ENCODE measurements around the gene KNOP1. TPM values are rescaled to one million over a fixed set of nuclear protein-coding genes. Genes with fewer than 3 reads are reported as not detected.

Gene KNOP1, protein sequence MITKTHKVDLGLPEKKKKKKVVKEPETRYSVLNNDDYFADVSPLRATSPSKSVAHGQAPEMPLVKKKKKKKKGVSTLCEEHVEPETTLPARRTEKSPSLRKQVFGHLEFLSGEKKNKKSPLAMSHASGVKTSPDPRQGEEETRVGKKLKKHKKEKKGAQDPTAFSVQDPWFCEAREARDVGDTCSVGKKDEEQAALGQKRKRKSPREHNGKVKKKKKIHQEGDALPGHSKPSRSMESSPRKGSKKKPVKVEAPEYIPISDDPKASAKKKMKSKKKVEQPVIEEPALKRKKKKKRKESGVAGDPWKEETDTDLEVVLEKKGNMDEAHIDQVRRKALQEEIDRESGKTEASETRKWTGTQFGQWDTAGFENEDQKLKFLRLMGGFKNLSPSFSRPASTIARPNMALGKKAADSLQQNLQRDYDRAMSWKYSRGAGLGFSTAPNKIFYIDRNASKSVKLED
- total RNA-seq (2014; rRNA removed; shearing (Covaris generic)) = 17.0 and 19.2 TPM in 2 replicates

DNA sequence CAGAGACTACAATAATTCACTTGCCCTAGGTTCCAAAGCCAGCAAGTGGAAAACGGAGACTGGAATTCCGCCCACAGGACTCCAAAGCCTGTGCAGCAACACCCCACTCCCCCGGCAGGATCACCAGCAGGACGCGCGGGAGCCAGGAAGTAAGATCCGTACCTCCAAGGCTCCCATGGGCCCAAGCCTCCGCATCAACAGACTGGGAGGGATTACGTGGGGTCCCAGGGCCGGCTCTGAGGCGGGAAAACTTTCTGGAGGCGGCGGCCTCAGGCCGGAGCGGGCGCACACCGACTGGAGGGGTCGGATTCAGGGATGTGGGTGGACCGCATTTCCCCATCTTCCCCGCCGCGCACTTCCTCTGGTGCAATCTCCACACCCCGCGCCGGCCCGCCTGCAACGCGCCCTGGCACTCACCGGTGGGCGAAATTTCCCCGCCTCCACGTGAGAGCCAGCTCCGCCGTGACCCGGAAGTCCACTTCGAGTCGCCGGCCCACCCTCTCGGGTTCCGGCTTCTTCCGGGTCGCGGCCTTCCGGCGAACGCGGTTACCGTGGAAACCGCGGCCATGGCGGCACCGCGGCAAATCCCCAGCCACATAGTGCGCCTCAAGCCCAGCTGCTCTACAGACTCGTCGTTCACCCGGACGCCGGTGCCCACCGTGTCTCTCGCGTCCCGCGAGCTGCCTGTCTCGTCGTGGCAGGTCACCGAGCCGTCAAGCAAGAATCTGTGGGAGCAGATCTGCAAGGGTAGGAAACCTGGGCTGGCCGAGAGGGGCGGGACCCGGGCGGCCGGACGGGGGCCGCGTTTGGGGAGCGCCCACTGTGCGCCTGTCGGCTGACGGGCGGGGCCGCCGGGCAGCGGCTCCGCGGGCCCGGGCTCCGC, at the start of gene KNOP1, which contains the start of gene IQCK:
Gene KNOP1 (minus strand): TSS at position 487 of the 883 bp plus-strand sequence. CDS start 3,192 bp downstream, outside the sequence.
Gene IQCK (plus strand): TSS at position 531 of the 883 bp plus-strand sequence. CDS start 36 bp downstream, at position 567.
- peak; percentile 83 for DNase-seq (ENCODE audit: low spot score)

DNA sequence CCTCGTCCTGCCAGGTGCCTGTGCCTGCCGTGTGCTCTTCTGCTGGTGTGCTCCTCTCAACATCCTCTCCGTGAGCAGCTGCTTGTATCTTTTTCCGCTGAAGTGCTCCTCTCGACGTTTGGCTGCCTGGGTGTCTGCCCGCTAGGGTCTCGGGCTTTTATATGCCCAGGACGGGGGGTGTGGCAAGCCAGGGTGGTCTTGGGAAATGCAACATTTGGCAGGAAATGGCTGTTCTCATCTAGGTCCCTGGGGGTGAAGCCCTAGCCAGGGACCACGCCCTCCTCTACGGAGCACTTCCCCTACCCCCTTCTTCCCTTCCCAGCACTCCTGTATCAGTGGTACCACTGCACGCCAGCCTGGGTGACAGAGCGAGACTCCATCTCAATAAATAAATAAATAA, 49.5 kb upstream of the KNOP1 start:
- no peak for DNase-seq (ENCODE audit: low spot score)

DNA sequence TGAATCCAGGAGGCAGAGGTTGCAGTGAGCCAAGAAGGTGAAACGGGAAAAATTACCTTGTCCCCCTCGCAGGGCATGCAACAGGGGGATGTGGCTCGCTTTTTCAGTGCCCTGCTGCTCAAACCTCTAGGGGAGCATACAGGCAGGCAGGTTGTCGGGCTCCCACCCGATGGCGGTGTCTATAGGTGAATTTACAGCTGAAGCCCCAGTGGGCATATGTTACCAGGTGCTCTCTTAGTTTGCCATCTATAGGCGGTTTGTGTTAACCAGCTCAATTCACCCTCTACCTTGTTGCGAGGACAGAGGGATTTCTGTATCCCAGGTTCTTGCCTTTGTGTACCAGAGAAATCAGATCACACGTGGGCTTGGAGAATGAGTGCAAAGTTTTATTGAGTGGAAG, 49.0 kb upstream of the KNOP1 start:
- no peak for DNase-seq (ENCODE audit: low spot score)

DNA sequence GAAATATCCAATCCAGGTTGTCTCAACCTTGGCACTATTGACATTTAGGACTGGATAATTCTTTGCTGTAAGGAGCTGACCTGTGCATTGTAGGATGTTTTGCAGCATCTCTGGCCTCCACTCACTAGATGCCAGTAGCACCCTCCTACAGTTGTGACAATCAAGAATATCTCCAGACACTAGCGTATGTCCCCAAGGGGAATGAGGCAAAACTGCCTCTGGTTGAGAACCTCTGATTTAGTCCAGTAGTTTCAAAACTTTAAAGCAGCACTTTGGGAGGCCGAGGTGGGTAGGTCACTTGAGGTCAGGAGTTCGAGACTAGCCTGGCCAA, 48.5 kb upstream of the KNOP1 start:
- no peak for DNase-seq (ENCODE audit: low spot score)

DNA sequence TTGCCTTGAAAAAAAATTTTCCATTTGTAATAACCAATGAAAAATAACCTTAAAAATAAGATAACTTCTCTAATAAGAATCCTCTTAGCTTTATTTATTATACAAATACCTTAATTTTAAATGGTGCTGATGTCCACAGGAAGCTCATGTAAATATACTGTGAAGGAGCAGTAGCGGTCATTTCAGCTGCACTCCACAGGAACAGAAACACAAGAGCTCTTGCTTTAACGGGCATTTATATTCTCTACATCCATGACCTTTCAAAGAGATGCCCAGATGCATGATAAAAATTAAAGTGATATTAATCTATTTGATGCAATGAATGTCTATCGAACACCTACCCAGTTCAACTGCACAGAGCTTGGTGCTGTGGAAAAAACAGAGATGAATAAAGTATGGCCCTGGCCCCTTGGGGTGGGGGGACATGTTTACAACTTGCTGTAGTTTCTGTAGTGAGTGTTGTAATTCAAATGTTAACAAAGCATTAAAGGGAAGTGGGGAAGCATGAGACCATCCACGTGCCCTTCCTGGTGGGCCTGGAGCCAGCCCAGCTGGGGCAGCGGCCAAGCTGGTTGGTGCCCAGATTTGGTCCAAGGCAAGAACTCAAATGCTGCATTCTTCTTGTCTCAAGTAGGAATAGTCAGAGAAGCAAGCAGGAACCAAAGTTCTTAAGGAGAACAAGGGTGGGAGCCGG, 48.0 kb upstream of the KNOP1 start:
- DNase-seq (ENCODE audit: low spot score) = no peak

DNA sequence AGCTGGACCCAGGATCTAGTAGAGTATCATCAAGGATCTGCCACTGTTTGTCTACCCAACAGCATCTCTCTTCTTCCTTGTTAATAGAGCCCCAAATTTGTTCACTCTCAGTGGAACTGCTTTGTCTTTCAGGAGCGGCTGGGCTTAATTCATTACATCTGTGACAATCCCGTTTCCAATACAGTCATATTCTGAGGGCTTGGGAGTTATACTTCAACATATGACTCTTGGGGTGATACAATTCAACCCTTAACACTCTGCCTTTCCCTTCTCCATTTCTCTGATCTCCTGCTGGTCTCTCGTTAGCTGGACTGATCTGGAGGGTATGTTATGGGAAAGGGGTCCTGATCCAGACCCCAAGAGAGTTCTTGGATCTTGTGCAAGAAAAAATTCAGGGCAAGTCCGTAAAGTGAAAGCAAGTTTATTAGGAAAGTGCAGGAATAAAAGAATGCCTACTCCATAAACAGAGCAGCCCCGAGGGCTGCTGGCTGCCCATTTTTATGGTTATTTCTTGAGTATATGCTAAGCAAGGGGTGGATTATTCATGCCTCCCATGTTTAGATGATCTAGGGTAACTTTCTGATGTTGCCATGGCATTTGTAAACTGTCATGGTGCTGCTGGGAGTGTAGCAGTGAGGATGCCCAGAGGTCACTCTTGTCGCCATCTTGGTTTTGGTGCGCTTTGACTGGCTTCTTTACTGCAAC, 42.5 kb upstream of the KNOP1 start:
- DNase-seq (ENCODE audit: low spot score) = no peak

DNA sequence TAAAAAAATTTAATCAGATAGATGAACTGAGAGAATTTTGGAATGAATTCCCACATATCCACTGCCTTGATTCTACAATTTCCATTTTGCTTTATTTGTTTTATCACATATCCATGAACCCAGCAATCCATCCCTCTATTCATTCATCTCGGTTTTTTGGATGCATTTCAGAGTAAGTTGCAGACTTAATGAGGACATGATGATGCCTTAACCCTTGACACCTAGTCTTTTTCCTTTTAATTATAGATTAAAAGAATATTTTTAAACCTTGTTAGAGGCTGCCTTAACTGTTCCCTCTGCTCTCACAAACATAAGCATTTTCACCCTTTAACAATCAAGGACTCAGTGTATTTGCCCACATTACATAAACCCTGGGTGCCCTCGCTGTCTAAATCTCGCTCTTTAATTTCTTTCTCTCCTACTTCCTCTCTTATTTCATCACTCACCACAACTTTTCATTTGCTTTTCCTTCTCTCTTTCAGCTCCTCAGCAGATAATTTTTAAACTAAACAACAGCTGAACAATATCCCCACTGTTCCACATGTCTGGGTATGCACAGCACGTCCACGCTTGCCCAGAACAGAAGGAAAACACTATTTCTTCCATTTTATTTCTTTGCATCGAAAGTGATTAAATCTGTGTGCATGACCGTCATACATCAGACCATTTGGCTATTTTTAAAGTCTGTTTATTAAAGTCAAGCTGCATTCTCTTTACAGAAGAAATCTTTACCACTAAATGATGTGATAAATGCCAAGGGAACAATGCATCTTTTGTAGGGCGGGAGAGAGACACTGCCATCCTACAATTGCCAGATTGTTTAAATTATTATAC, 40.0 kb upstream of the KNOP1 start:
- no peak for DNase-seq (ENCODE audit: low spot score)

DNA sequence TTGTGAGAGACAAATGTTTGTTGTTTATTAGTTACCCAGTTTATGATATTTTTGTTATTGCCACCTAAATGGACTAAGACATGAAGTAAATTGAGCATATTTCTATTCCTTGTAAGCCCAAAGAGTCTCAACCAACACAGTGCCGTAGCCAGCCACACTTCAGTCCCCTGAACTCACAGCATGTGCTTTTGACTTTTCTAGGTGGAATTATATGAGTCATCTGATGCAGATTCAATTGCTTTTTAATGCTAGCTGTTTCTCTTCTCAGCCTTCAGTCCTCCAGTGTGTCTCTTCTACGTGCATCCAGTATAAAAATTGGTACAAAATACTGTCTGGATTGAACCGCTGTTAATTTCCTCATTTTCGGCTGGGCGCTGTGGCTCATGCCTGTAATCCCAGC, 39.0 kb upstream of the KNOP1 start:
- DNase-seq (ENCODE audit: low spot score) = no peak

DNA sequence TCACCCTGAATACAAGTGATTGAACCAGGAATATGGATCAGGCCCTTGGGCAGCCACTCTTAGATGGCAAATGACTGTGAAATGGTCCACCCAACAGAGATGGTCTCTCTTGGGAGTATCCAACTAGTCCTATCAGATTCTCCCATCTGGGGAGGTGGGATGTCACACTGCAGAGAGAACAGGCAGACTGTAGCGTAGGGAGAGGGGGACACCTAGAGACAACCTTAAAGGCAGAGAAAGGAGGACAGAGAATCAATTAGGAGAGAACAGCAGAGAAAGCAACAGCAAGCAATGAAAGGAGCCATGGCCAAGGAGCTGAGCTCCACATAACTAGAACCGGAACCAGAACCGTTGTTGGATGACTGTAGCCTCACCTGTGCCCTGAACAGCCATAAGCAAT, 37.2 kb upstream of the KNOP1 start:
- DNase-seq (ENCODE audit: low spot score) = no peak

DNA sequence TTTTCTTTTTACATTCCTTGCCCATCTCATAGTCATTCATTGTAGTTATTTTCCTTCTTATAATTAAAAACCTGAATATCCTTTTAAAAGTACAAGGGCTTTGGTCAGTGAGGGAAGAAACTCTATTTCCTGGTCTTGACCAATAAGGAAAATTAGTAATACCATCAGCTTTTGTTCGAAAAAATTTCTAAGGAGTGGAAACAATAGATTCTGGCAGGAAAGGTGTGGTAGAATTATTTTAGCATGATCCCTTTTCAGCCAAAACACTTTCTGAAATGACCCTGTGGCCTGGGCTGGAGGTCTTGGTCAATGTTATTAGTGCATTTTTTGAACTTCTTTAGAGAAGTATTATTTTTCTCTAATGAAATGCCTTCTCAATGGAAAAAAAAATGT, 36.6 kb upstream of the KNOP1 start:
- no peak for DNase-seq (ENCODE audit: low spot score)

DNA sequence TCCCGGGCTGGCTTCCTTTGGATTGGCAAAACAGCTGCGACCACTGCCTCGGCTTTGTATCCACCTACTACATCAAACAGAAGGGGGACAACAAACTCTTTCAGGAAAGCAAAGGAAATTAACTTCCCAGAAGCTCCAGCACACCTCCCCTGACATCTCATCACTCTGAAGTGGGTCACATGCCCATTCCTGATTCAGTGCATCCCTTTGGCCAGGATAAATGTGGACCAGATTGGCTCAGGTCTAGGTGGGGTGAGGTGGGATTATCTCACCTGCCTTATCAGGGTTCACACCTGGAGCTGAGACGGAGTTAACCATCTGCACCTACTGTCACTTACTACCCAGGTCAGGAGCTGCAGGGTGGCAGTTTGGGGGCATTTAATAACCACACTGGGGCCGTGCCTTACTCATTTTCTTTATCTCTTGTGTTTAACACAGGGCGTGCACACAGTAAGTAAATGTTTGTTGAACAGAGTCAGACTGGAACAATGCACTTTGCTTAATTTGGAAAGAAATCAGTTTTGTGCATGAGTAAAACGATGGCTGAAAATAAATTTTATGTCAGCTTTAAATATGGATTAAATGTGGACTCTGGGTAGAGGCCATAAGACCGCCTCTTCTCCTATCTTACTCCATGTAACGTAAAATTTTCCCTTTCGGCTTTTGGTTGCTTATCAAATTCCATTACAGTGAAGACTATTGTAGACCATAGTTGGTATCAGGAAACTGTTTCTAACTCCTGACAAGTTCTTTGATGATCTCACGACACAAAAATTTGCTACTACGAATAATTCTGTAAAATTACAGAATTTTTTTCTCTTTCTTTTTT, 36.0 kb upstream of the KNOP1 start:
- no peak for DNase-seq (ENCODE audit: low spot score)

DNA sequence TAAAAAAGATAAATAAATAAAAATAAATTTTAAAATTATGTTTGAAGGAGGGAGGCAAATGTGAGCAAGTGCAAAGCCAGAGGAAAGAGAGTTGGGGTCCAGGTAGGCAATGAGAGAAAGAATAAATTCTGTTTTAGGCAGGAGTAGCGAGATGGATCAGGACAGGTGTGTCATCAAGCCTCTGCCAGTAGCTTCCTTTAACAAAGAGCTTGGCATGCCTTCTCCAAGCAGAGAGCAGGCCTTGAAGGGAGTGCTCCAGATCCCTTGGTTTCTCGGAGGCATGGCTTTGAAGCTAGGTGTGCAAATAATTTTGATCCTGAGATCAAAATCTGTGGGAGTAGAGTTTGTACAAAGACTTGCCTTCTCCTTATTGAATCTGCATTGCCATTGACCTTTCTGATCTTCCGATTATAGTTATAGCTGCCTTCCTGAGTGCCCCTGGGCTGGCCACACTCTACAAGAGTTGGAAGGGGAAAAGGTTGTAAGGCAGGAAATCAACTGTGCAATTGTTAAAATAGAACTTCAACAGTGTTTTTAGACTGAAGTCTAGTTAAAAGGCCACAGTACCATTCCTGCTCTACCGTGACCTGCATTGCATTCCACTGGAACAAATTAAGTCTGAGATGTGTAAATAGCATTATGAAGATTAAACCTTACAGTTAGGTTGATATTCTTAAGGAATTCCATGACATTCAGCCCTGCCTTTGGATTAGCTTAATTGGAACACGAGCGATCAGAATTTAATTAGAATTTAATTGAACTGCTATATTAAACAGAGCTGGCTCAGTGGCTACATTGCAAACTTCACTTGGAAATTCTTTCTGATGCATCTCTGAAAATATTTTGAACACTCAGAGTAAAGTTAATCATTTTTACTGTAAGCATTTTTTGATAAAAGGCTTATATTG, 33.7 kb upstream of the KNOP1 start:
- DNase-seq (ENCODE audit: low spot score) = no peak

DNA sequence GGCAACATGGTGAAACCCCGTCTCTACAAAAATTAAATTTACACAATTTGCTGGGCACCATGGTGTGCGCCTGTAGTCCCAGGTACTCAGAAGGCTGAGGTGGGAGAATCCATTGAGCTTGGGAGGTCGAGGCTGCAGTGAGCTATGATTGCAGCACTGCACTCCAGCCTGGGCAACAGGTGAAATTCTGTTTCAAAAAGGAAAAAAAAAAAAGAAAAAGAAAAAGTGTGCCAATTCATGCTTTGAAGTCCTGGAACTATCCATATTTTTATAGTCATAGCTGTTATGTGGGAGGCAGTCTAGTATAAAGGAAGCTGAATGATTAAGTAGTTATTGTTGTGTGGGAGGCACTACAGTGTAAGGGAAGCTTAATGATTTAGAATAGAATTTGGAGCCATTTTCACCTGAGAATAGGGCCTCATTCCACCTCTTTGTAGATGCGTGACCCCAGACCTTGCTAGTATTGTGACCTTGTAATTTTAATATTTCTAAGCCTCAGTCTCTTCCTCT, 31.6 kb upstream of the KNOP1 start:
- no peak for DNase-seq (ENCODE audit: low spot score)

DNA sequence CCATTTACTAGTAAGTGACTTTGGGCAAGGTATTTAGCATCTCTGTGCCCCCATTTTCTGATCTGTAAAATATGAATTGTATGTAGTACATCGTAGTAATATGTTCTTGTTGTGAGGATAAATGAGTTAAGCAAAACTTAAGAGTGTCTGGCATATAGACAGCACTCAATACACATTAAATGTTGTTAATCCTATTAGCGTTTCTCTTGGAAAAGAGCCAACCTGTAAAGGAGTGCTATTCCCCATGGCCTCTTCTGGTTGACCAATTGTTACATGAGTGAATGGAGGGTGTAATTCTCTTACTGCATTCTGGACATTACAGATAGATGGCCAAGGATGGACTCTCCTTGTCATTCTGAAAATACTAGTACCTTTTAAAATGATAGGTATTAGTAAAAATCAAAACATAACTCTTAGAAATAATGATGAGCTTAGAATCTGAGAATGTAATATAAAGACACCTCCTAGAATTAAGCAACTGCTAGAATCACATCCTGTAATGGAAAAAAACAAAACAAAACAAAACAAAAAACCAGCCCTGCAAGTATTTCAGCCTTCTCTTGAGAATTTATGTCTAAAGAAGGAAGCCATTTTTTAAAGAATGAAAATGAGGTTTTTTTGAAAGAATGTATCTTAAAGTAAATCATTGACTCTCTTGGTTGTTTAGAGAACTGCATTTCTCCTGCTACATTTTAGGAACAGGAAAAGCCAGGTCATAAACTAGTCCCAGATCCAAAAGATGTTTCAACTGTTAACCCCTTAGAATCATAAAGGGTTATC, 30.6 kb upstream of the KNOP1 start:
- DNase-seq (ENCODE audit: low spot score) = no peak

DNA sequence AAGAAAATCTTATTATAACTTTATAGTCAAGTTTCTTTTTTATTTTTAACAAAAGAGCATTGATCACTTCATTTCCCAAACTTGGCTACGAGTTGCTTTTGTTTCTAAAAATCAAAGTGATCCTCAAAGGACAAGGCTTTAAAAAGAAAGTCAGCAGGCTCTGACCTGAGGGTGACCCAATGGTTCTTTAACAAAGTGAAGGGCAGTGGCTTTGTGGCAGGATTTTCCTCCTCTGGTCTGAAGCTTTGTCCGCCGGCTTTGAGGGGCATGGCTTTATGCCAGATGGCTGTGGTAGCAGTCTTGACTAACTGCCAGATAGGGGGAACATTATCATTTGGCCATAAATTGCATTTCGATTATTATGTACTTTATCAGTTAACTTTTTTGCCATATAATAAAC, 28.5 kb upstream of the KNOP1 start:
- DNase-seq (ENCODE audit: low spot score) = no peak

DNA sequence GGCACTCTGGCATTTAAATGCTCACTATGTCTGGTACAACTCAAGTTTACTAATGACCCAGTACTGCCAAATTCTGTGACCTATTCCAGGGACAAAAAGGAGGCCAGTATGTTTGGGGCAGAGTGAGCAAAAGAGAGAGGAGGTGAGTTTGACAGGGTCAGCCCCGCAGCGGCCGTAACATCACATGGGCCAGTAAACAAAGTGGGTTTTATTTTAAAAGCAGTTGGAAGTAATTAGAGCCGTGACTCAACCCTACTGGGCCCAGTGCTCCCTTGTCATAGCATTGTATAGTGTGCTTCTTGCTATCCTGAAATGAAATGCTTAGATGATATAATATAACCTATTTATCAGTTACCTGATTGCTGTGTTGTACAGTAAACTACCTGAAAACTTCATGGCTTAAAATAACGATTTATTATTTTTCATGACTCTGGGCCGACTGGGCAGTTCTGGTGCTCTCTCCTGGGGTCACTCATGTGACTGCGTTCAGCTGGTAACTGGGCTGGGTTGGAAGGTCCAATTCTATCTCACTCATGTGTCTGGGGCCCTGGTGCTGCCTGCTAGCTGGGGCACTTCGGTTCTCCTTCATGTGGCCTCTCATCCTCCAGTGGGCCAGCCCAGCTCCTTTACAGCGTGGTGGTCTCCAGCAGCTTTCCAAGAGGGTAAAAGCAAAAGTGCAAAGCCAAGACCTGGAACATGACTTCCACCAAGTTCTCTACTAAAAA, 27.4 kb upstream of the KNOP1 start:
- no peak for DNase-seq (ENCODE audit: low spot score)

DNA sequence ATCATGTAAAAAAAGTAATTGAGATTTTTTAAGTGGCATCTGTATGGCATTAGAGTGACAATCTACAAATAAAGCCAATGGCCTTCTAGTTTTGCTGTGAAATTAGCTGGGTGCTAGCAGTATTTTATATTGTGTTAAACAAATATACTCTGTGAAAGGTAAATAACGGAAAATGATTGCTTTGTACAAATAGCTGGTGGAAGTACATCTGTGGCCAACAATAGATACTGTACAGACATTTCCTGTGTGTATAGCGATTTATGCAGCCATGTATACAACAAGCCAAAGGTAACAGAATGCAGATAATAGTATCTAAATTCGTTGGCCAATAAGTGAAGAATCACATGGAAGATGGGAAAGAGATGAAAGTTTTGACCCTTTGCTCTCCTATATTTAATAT, 26.6 kb upstream of the KNOP1 start:
- DNase-seq (ENCODE audit: low spot score) = no peak

All from HT-29 (cell line).